MM.1S (cell line): Measurements from ENCODE around the gene SELENOF.
"Not testable (repeated sequence)": the region's sequence is repeated elsewhere in the genome, so short reads cannot be mapped to it uniquely, and the experiment has no call there.

Experiments
- EZH2 ChIP-seq: fragments of 300-600 bp; sonication (generic); optimal IDR thresholded peaks from 2 replicates; pipeline ENCODE3; 2017; ENCODE audit warnings: low read depth, mild to moderate bottlenecking, antibody characterized with exemption, low read length, mixed read lengths
- TF ChIP-seq, protein P1 (sequence below): fragments of 300-600 bp; sonication (generic); IDR thresholded peaks from 2 replicates; pipeline ENCODE4 v1.5.1; 2016; ENCODE audit warnings: antibody characterized with exemption, low read length, mixed read lengths

DNA sequence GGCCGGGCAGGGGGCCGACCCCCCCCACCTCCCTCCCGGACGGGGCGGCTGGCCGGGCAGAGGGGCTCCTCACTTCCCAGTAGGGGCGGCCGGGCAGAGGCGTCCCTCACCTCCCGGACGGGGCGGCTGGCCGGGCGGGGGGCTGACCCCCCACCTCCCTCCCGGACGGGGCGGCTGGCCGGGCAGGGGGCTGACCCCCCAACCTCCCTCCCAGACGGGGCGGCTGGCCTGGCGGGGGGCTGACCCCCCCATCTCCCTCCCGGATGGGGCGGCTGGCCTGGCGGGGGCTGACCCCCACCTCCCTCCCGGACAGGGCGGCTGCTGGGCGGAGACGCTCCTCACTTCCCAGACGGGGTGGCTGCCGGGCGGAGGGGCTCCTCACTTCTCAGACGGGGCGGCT lies 14.5 kb downstream of the SELENOF start:
- TF ChIP-seq EZH2 = not testable (repeated sequence)
- TF ChIP-seq, protein P1, sequence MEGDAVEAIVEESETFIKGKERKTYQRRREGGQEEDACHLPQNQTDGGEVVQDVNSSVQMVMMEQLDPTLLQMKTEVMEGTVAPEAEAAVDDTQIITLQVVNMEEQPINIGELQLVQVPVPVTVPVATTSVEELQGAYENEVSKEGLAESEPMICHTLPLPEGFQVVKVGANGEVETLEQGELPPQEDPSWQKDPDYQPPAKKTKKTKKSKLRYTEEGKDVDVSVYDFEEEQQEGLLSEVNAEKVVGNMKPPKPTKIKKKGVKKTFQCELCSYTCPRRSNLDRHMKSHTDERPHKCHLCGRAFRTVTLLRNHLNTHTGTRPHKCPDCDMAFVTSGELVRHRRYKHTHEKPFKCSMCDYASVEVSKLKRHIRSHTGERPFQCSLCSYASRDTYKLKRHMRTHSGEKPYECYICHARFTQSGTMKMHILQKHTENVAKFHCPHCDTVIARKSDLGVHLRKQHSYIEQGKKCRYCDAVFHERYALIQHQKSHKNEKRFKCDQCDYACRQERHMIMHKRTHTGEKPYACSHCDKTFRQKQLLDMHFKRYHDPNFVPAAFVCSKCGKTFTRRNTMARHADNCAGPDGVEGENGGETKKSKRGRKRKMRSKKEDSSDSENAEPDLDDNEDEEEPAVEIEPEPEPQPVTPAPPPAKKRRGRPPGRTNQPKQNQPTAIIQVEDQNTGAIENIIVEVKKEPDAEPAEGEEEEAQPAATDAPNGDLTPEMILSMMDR = not testable (repeated sequence)
